ENCODE measurements around the gene LRP2. TPM values are rescaled to one million over a fixed set of nuclear protein-coding genes. Genes with fewer than 3 reads are reported as not detected.

The LRP2 gene
- total and polyA plus RNA-seq, 3 experiments from 2014 or later, result 0.04 to 0.07 TPM; not detected in 1

DNA sequence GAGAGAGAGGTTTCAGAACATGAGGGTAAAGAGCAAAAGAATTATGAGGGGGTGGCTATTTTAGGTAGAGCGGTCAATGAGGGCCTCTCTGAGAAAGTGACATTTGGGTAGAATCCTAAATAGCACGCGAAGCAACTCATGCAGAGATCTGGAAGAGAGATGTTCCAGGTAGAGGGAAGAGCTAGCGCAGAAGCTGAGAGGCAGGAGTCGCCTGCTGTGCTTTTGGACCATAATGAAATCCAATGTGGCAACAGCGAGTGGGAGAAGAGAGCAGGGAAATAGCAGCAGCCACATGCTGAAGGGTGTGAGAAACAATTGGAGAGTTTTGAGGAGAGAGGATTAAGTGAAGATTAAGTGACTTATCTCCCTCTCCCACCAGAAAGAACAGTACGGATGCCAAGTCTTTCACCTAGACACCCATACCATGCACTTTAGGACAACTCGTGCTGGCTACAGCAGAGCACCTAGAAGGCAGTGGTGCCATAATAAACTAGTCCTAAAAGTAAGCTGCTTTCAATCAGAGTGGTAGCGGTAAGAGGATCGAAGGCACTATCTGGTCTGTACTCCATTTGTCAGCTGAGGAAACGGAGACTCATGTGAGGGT lies 129.7 kb downstream of the LRP2 start:
- no peaks in the 10 kb centered on the region for H3K36me3 Mint-ChIP-seq
- ChIA-PET CTCF (no interaction called here), POLR2A (no interaction called here)
- no peaks in the 10 kb centered on the region for H3K4me1 Mint-ChIP-seq
- DNase-seq, result no peak
- no peaks in the 10 kb centered on the region for H3K27me3 ChIP-seq (ENCODE audit: insufficient read depth, low read length, poor library complexity, severe bottlenecking)
- H3K27me3 Mint-ChIP-seq, result peaks cover 14 to 26% of the 10 kb centered on the region in 2 donors
- H3K27ac Mint-ChIP-seq, result no peak overlapping the region
- no peaks in the 10 kb centered on the region for H3K36me3 ChIP-seq (ENCODE audit: insufficient read depth, low read length)
- H3K27ac ChIP-seq (ENCODE audit: low read depth, low read length), result no peak overlapping the region
- H3K4me3 Mint-ChIP-seq, result no peak overlapping the region
- H3K4me3 ChIP-seq (ENCODE audit: low read length), result no peak overlapping the region
- H3K9me3 Mint-ChIP-seq, result peaks cover 0 to 2% (median 0%) of the 10 kb centered on the region in 5 donors
- H3K9me3 ChIP-seq (ENCODE audit: low read length), result no peaks in the 10 kb centered on the region
- no peaks in the 10 kb centered on the region for H3K4me1 ChIP-seq (ENCODE audit: insufficient read depth, low read length)

- peaks cover 16 to 21% of the 10 kb centered on the region in 2 donors for H3K27me3 Mint-ChIP-seq
- POLR2A ChIA-PET, result no interaction called here
Observed at GRCh38 chr2:169230204-169230603, 132.1 kb downstream of the LRP2 start.

DNA sequence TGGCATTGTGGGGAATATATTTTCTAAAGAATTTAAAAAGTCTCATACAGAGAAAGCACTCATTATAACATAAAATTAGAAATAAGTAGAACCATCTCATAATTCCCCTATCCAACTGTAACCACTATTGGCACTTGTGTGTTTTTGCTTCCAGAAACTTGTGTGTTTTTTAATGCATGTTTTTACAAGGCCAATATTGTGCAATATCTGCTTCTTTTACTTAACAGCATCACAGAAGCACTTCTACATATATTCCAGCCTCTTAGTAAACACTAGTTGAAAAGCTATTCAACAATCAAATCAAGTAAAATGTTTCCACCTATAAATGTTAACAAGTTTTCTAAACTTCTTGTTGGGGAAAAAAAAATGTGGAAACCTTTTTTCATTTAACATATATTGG lies 132.7 kb downstream of the LRP2 start:
- Mint-ChIP-seq H3K27me3 (peaks cover 16 to 21% of the 10 kb centered on the region in 2 donors), H3K9me3 (peaks cover 0 to 2% (median 0%) of the 10 kb centered on the region in 5 donors), H3K4me3 (no peak overlapping the region), H3K4me1 (no peaks in the 10 kb centered on the region), H3K27ac (no peak overlapping the region), H3K36me3 (no peaks in the 10 kb centered on the region)
- no peak overlapping the region for H3K4me3 ChIP-seq (ENCODE audit: low read length)
- no peak for DNase-seq
- ChIA-PET CTCF (interaction anchor here (0.5 kb wide), 1 partner anchor 1604 kb away, joined by 3 read pairs; no protein-coding TSS in a partner anchor), POLR2A (no interaction called here)
- no peaks in the 10 kb centered on the region for H3K36me3 ChIP-seq (ENCODE audit: insufficient read depth, low read length)
- H3K9me3 ChIP-seq (ENCODE audit: low read length), result no peaks in the 10 kb centered on the region
- no peaks in the 10 kb centered on the region for H3K27me3 ChIP-seq (ENCODE audit: insufficient read depth, low read length, poor library complexity, severe bottlenecking)
- H3K4me1 ChIP-seq (ENCODE audit: insufficient read depth, low read length), result no peaks in the 10 kb centered on the region
- H3K27ac ChIP-seq (ENCODE audit: low read depth, low read length), result no peak overlapping the region

More at GRCh38 chr2:169230204-169230603, 132.1 kb downstream of the LRP2 start:
- Mint-ChIP-seq H3K27ac (no peak overlapping the region), H3K9me3 (peaks cover 0 to 2% (median 0%) of the 10 kb centered on the region in 5 donors), H3K4me3 (no peak overlapping the region), H3K36me3 (no peaks in the 10 kb centered on the region), H3K4me1 (no peaks in the 10 kb centered on the region)
- Histone ChIP-seq H3K36me3 (ENCODE audit: insufficient read depth, low read length) (no peaks in the 10 kb centered on the region), H3K27ac (ENCODE audit: low read depth, low read length) (no peak overlapping the region), H3K4me3 (ENCODE audit: low read length) (no peak overlapping the region), H3K27me3 (ENCODE audit: insufficient read depth, low read length, poor library complexity, severe bottlenecking) (no peaks in the 10 kb centered on the region), H3K4me1 (ENCODE audit: insufficient read depth, low read length) (no peaks in the 10 kb centered on the region), H3K9me3 (ENCODE audit: low read length) (no peaks in the 10 kb centered on the region)
- CTCF ChIA-PET, result no interaction called here
- no peak for DNase-seq

DNA sequence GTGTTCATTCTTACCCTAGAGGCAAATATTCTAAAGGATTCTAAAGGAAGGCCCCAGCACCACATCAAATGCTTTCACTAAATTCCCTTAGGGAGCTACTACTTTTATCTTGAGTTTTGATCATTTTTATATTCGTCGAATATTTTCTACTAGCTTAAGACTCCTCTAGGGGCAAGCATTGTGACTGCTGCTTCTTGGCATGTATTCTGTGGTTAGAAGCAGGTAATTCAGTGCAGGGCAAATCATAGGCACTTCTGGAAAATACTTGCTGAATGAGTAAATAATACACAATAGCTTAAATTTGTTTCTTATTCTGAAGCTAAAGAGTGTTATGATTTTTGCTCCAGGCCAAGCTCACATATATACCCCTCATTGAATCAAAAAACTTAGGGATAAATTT lies 136.4 kb downstream of the LRP2 start:
- Mint-ChIP-seq H3K4me1 (no peaks in the 10 kb centered on the region), H3K27ac (no peak overlapping the region), H3K9me3 (no peaks in the 10 kb centered on the region), H3K36me3 (no peaks in the 10 kb centered on the region), H3K4me3 (no peak overlapping the region), H3K27me3 (peaks cover 6 to 11% of the 10 kb centered on the region in 2 donors)
- Histone ChIP-seq H3K27me3 (ENCODE audit: insufficient read depth, low read length, poor library complexity, severe bottlenecking) (no peaks in the 10 kb centered on the region), H3K27ac (ENCODE audit: low read depth, low read length) (no peak overlapping the region), H3K9me3 (ENCODE audit: low read length) (no peaks in the 10 kb centered on the region), H3K4me1 (ENCODE audit: insufficient read depth, low read length) (no peaks in the 10 kb centered on the region), H3K4me3 (ENCODE audit: low read length) (no peak overlapping the region), H3K36me3 (ENCODE audit: insufficient read depth, low read length) (no peaks in the 10 kb centered on the region)
- DNase-seq, result no peak
- ChIA-PET CTCF (no interaction called here), POLR2A (no interaction called here)

DNA sequence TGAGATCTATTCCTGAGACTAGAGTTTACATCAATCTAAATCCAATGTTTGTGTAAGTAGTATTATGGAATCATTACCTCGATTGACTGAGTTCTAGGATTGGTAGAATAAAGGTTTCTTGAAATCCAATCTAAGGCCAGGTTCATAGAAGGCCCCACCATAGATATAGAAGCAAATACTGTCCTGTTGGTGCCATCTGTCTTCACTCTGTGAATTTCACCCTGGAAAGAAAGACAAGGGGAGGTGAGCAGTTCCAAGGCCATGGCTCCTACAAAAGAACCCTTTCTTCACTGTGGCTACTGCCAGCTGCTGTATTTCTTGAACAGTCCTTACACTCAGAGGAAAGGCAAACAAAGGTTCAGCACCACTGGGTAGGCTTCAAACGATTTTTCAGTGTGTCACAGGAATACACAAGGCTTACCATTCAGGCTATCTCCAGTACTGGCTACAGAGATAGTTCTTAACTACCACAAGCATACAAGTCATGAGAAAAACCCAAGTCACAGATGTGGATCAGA lies 137.0 kb downstream of the LRP2 start:
- Histone ChIP-seq H3K4me1 (ENCODE audit: insufficient read depth, low read length) (no peaks in the 10 kb centered on the region), H3K27me3 (ENCODE audit: insufficient read depth, low read length, poor library complexity, severe bottlenecking) (no peaks in the 10 kb centered on the region), H3K36me3 (ENCODE audit: insufficient read depth, low read length) (no peaks in the 10 kb centered on the region), H3K9me3 (ENCODE audit: low read length) (no peaks in the 10 kb centered on the region), H3K27ac (ENCODE audit: low read depth, low read length) (no peak overlapping the region), H3K4me3 (ENCODE audit: low read length) (no peak overlapping the region)
- Mint-ChIP-seq H3K4me1 (no peaks in the 10 kb centered on the region), H3K9me3 (no peaks in the 10 kb centered on the region), H3K4me3 (no peak overlapping the region), H3K36me3 (no peaks in the 10 kb centered on the region), H3K27ac (no peak overlapping the region), H3K27me3 (peaks cover 6 to 11% of the 10 kb centered on the region in 2 donors)
- ChIA-PET CTCF (no interaction called here), POLR2A (no interaction called here)
- DNase-seq, result no peak

- H3K36me3 ChIP-seq (ENCODE audit: insufficient read depth, low read length), result no peaks in the 10 kb centered on the region
- H3K27me3 ChIP-seq (ENCODE audit: insufficient read depth, low read length, poor library complexity, severe bottlenecking), result no peaks in the 10 kb centered on the region
- H3K9me3 Mint-ChIP-seq, result no peaks in the 10 kb centered on the region
- H3K36me3 Mint-ChIP-seq, result no peaks in the 10 kb centered on the region
- H3K27me3 Mint-ChIP-seq, result peaks cover 0 to 5% of the 10 kb centered on the region in 2 donors
- ChIA-PET CTCF (no interaction called here), POLR2A (no interaction called here)
- H3K4me3 Mint-ChIP-seq, result no peak overlapping the region
- H3K9me3 ChIP-seq (ENCODE audit: low read length), result no peaks in the 10 kb centered on the region
- H3K4me1 Mint-ChIP-seq, result no peaks in the 10 kb centered on the region
- no peak overlapping the region for H3K4me3 ChIP-seq (ENCODE audit: low read length)
- no peak overlapping the region for H3K27ac ChIP-seq (ENCODE audit: low read depth, low read length)
- DNase-seq, result no peak
- H3K27ac Mint-ChIP-seq, result no peak overlapping the region
- H3K4me1 ChIP-seq (ENCODE audit: insufficient read depth, low read length), result no peaks in the 10 kb centered on the region
Observed at GRCh38 chr2:169222665-169223064, 139.7 kb downstream of the LRP2 start.

DNA sequence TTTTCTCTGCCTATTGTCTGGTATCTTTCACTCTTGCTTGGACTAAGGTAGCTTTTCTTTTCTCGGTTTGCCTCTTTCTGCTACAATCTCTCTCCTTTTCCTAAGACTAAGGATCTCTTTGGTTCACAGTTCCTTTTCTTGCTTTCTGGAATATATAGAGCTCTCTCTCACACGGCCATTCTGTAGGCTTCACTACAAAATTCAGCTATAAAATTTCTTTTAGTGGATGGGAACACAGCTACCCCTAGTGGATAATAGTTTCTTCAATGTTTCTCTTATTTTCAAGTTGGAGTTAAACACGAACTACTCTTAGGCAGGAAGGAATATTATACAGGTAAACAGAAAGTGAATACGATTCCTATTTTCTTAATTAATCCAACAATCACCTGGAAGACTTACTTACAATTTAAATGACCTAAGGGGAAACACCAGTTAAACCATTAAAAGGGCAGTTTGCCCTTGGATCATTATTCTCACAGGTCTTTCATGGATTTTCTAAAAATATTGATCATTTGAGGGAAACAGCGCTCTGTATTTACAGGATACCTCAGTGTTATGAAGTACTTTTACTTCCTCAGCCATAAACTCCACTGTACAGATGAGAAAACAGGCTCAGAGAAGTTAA lies 140.5 kb downstream of the LRP2 start:
- H3K27me3 Mint-ChIP-seq, result peaks cover 0 to 5% of the 10 kb centered on the region in 2 donors
- H3K4me1 ChIP-seq (ENCODE audit: insufficient read depth, low read length), result no peaks in the 10 kb centered on the region
- CTCF ChIA-PET, result no interaction called here
- no peak overlapping the region for H3K4me3 ChIP-seq (ENCODE audit: low read length)
- H3K27me3 ChIP-seq (ENCODE audit: insufficient read depth, low read length, poor library complexity, severe bottlenecking), result no peaks in the 10 kb centered on the region
- POLR2A ChIA-PET, result no interaction called here
- no peaks in the 10 kb centered on the region for H3K36me3 Mint-ChIP-seq
- no peak overlapping the region for H3K4me3 Mint-ChIP-seq
- H3K9me3 Mint-ChIP-seq, result no peaks in the 10 kb centered on the region
- H3K9me3 ChIP-seq (ENCODE audit: low read length), result no peaks in the 10 kb centered on the region
- no peak for DNase-seq
- no peak overlapping the region for H3K27ac ChIP-seq (ENCODE audit: low read depth, low read length)
- no peaks in the 10 kb centered on the region for H3K4me1 Mint-ChIP-seq
- no peaks in the 10 kb centered on the region for H3K36me3 ChIP-seq (ENCODE audit: insufficient read depth, low read length)
- H3K27ac Mint-ChIP-seq, result no peak overlapping the region

DNA sequence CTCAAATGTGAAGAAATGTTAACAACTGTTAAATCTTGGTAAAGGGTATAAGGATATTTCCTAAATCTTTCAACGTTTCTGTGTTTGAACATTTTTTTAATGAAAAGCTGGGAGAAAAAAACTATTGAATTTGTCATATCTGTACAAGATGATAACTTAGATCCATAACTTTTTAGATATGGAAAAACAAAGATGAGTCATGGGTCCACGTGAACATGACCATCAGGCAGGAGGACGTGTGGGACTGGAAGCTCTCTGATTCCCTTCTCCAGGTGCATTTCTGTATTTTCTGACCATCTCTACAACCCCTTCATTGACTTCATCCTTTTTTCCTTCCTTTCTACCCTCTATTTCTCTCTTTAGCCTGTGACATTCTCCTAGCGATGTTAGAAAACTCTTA lies 151.4 kb downstream of the LRP2 start:
- H3K36me3 ChIP-seq (ENCODE audit: insufficient read depth, low read length), result no peaks in the 10 kb centered on the region
- POLR2A ChIA-PET, result no interaction called here

More for the DNA sequence above, 151.4 kb downstream of the LRP2 start:
- no peaks in the 10 kb centered on the region for H3K4me1 ChIP-seq (ENCODE audit: insufficient read depth, low read length)
- no peak overlapping the region for H3K27ac Mint-ChIP-seq
- H3K27me3 Mint-ChIP-seq, result peaks cover 4 to 8% of the 10 kb centered on the region in 2 donors
- no peaks in the 10 kb centered on the region for H3K4me1 Mint-ChIP-seq
- no peak overlapping the region for H3K27ac ChIP-seq (ENCODE audit: low read depth, low read length)
- no peak for DNase-seq
- H3K4me3 ChIP-seq (ENCODE audit: low read length), result no peak overlapping the region
- no peak overlapping the region for H3K4me3 Mint-ChIP-seq
- H3K36me3 Mint-ChIP-seq, result no peaks in the 10 kb centered on the region
- CTCF ChIA-PET, result no interaction called here
- no peaks in the 10 kb centered on the region for H3K27me3 ChIP-seq (ENCODE audit: insufficient read depth, low read length, poor library complexity, severe bottlenecking)
- no peaks in the 10 kb centered on the region for H3K9me3 ChIP-seq (ENCODE audit: low read length)
- no peaks in the 10 kb centered on the region for H3K9me3 Mint-ChIP-seq
